ENCODE data around the gene MRPL12. TPM values are rescaled to one million over a fixed set of nuclear protein-coding genes. Genes with fewer than 3 reads are reported as not detected.

Gene MRPL12
- total and polyA plus RNA-seq, 2 of the 13 experiments (the other 11 are each of a cell fraction or from before 2014, with no cell fraction given) = 39.1 to 94.1 TPM

GRCh38 chr17:81685108-81685507 is 18.1 kb upstream of the MRPL12 start:
- no TSS peak for BruUV-seq (replicated peaks)
- Histone ChIP-seq H3K27me3 (ENCODE audit: control insufficient read depth in 1 of 2, insufficient read depth in 2 of 2, low read length in 2 of 2) (no peaks in the 10 kb centered on the region; a peak in 1 of 5 replicates), H3K9ac (ENCODE audit: insufficient read depth, low read depth, low read length) (peak overlapping the region; percentile 94), H3K4me3 (replicated peaks in 1 of 3; ENCODE audit: insufficient read depth in 1 of 3, low read depth in 2 of 3, low read length in 3 of 3) (peak overlapping the region; percentile 94 to 99 (median 96)), H2AFZ (ENCODE audit: low read length) (no peak overlapping the region), H3K9me3 (ENCODE audit: low read length) (no peaks in the 10 kb centered on the region), H3K36me3 (replicated peaks in 1 of 2; ENCODE audit: control insufficient read depth in 1 of 2, insufficient read depth in 2 of 2, low read length in 2 of 2) (peaks cover 38 to 48% of the 10 kb centered on the region in 2 experiments; a peak in 4 of 5 replicates), H3K79me2 (ENCODE audit: insufficient read depth, low read length) (peaks cover 35% of the 10 kb centered on the region), H3K4me2 (ENCODE audit: low read depth, low read length) (peak overlapping the region; percentile 94), H3K4me1 (ENCODE audit: insufficient read depth, low read length) (peaks cover 35% of the 10 kb centered on the region), H3K27ac (ENCODE audit: extremely low read length, insufficient read depth, low read length) (peak overlapping the region; percentile 53), H4K20me1 (ENCODE audit: insufficient read depth, low read length) (no peaks in the 10 kb centered on the region)
- 59% methylated on average over 12 of the region's 12 CpGs for WGBS (ENCODE audit: low lambda C conversion rate)
- intact Hi-C loops (cut with micrococcal nuclease; ENCODE audit: unreplicated experiment) = no loop called here
- no peak for DNase-seq (ENCODE audit: low spot score)
- FAIRE-seq = no peak
- ATAC-seq = no peak
- in situ Hi-C loops (cut with HindIII; ENCODE audit: extremely low pct_ligation_motif_present, low pct_unique_long_range_greater_than_20kb) = no loop called here
- CTCF ChIA-PET (ENCODE audit: low intra/inter-chr PET ratio, low total read pairs) = no interaction called here
- POLR2A ChIA-PET = interaction anchor here (2.4 to 4.5 kb wide), 4 partner anchors 11 to 18 kb away, joined by 16 to 124 read pairs (median 47); partner anchors contain the start of genes CCDC137, MRPL12 and OXLD1
- TF ChIP-seq ZNF256 (CRISPR knock-in tag; conservative IDR thresholded peaks at IDR 0.05) = no peak
- no peak for TF ChIP-seq ZNF577 (CRISPR knock-in tag; IDR thresholded peaks at IDR 0.05; ENCODE audit: borderline replicate concordance, low read depth)
- no peak for TF ChIP-seq MAF1 (CRISPR knock-in tag; IDR thresholded peaks at IDR 0.05; ENCODE audit: borderline replicate concordance)
- no peak for TF ChIP-seq SUZ12 (IDR thresholded peaks at IDR 0.05; ENCODE audit: low read depth, low read length)
- TF ChIP-seq ZNF780A (CRISPR knock-in tag; IDR thresholded peaks at IDR 0.05) = no peak
- no peak for TF ChIP-seq ZGPAT (CRISPR knock-in tag; IDR thresholded peaks at IDR 0.05)
- TF ChIP-seq ZNF24 (IDR thresholded peaks at IDR 0.05) = no peak
- peak; percentile 83 for TF ChIP-seq ZBTB38 (CRISPR knock-in tag; IDR thresholded peaks at IDR 0.05)
- peak; percentile 99 for TF ChIP-seq ZBTB33 (CRISPR knock-in tag; IDR thresholded peaks at IDR 0.05)
- no peak for TF ChIP-seq MZF1 (CRISPR knock-in tag; IDR thresholded peaks at IDR 0.05; ENCODE audit: borderline replicate concordance)
- no peak for TF ChIP-seq ZNF558 (CRISPR knock-in tag; IDR thresholded peaks at IDR 0.05; ENCODE audit: borderline replicate concordance)
- TF ChIP-seq REPIN1 (CRISPR knock-in tag; IDR thresholded peaks at IDR 0.05; ENCODE audit: borderline replicate concordance, low read depth) = no peak
- no peak for TF ChIP-seq ZNF230 (CRISPR knock-in tag; IDR thresholded peaks at IDR 0.05)
- TF ChIP-seq ZFY (CRISPR knock-in tag; IDR thresholded peaks at IDR 0.05) = no peak
- no peak for TF ChIP-seq DRAP1 (CRISPR knock-in tag; IDR thresholded peaks at IDR 0.05)
- no peak for TF ChIP-seq ZNF639 (CRISPR knock-in tag; conservative IDR thresholded peaks at IDR 0.05)
- no peak for TF ChIP-seq FOXP1 (IDR thresholded peaks at IDR 0.05)
- no peak for TF ChIP-seq FOXP1 (CRISPR knock-in tag; IDR thresholded peaks at IDR 0.05)

Data from HepG2 (cell line).